IPS-20b (cell line): Measurements from ENCODE around the gene NDUFS2.

ENCODE experiments used
- H3K27ac ChIP-seq: one replicate; pipeline ENCODE4 v1.5.1; 2013; ENCODE audit warnings: low read length
- H3K27me3 ChIP-seq: 2 replicates; pipeline ENCODE4 v1.6.1; 2013; ENCODE audit warnings: mild to moderate bottlenecking, low read length, inconsistent platforms; ENCODE audit not compliant: insufficient read depth
- H3K36me3 ChIP-seq: 2 replicates; pipeline ENCODE4 v1.6.1; 2013; ENCODE audit warnings: low read depth, mild to moderate bottlenecking, inconsistent platforms, low read length, moderate library complexity; ENCODE audit not compliant: insufficient read depth
- H3K4me1 ChIP-seq: 2 replicates; pipeline ENCODE4 v1.6.1; 2013; ENCODE audit warnings: mild to moderate bottlenecking, control low read depth, inconsistent platforms, low read length, moderate library complexity; ENCODE audit not compliant: insufficient read depth
- H3K4me3 ChIP-seq: 2 replicates; pipeline ENCODE4 v1.5.1; 2013; ENCODE audit warnings: mild to moderate bottlenecking, low read length, inconsistent platforms
- H3K9ac ChIP-seq: 2 replicates; pipeline ENCODE4 v1.6.1; 2013; ENCODE audit warnings: low read depth, mild to moderate bottlenecking, inconsistent platforms, low read length, moderate library complexity
- H3K9me3 ChIP-seq: 2 replicates; pipeline ENCODE4 v1.6.1; 2013; ENCODE audit warnings: mild to moderate bottlenecking, low read depth, low read length, inconsistent platforms; ENCODE audit not compliant: insufficient read depth

Gene NDUFS2

GRCh38 chr1:161189036-161189435, 13.1 kb upstream of the NDUFS2 start:
- no peaks in the 10 kb centered on the region for H3K4me1 ChIP-seq
- H3K4me3 ChIP-seq: no peak overlapping the region

GRCh38 chr1:161190962-161191521, 11.1 kb upstream of the NDUFS2 start:
- H3K9me3 ChIP-seq: no peaks in the 10 kb centered on the region
- H3K27ac ChIP-seq: no peak overlapping the region
- no peaks in the 10 kb centered on the region for H3K4me1 ChIP-seq
- H3K4me3 ChIP-seq: no peak overlapping the region
- no peak overlapping the region for H3K9ac ChIP-seq
- no peaks in the 10 kb centered on the region; the same call in 1 of the 2 replicates for H3K36me3 ChIP-seq
- no peaks in the 10 kb centered on the region for H3K27me3 ChIP-seq

More at GRCh38 chr1:161189036-161189435, 13.1 kb upstream of the NDUFS2 start:
- no peaks in the 10 kb centered on the region; the same call in 1 of the 2 replicates for H3K36me3 ChIP-seq
- H3K9ac ChIP-seq: no peak overlapping the region
- no peaks in the 10 kb centered on the region for H3K27me3 ChIP-seq
- no peaks in the 10 kb centered on the region for H3K9me3 ChIP-seq
- no peak overlapping the region for H3K27ac ChIP-seq

- no peak overlapping the region for H3K9ac ChIP-seq
- no peaks in the 10 kb centered on the region for H3K27me3 ChIP-seq
- no peak overlapping the region for H3K27ac ChIP-seq
- no peaks in the 10 kb centered on the region for H3K9me3 ChIP-seq
- no peak overlapping the region for H3K4me3 ChIP-seq
- H3K36me3 ChIP-seq: no peaks in the 10 kb centered on the region; the same call in 1 of the 2 replicates
- H3K4me1 ChIP-seq: peaks cover 6% of the 10 kb centered on the region
Observed at GRCh38 chr1:161191971-161192370, 10.2 kb upstream of the NDUFS2 start.

GRCh38 chr1:161192476-161193465, 9.4 kb upstream of the NDUFS2 start:
- Histone ChIP-seq H3K36me3 (no peaks in the 10 kb centered on the region; the same call in 1 of the 2 replicates), H3K9me3 (no peaks in the 10 kb centered on the region), H3K9ac (no peak overlapping the region), H3K4me1 (peaks cover 12% of the 10 kb centered on the region), H3K4me3 (no peak overlapping the region), H3K27me3 (no peaks in the 10 kb centered on the region), H3K27ac (no peak overlapping the region)

- Histone ChIP-seq H3K9me3 (no peaks in the 10 kb centered on the region), H3K27me3 (no peaks in the 10 kb centered on the region), H3K27ac (no peak overlapping the region), H3K4me1 (peaks cover 18% of the 10 kb centered on the region), H3K36me3 (no peaks in the 10 kb centered on the region; the same call in 1 of the 2 replicates), H3K9ac (no peak overlapping the region), H3K4me3 (no peak overlapping the region)
Observed at GRCh38 chr1:161193561-161194235, 8.5 kb upstream of the NDUFS2 start.

GRCh38 chr1:161195171-161195570, 7.0 kb upstream of the NDUFS2 start:
- H3K9me3 ChIP-seq: no peaks in the 10 kb centered on the region
- H3K4me3 ChIP-seq: no peak overlapping the region
- no peak overlapping the region for H3K27ac ChIP-seq
- no peaks in the 10 kb centered on the region for H3K27me3 ChIP-seq
- no peaks in the 10 kb centered on the region; the same call in 1 of the 2 replicates for H3K36me3 ChIP-seq
- no peak overlapping the region for H3K9ac ChIP-seq
- peaks cover 31% of the 10 kb centered on the region for H3K4me1 ChIP-seq

GRCh38 chr1:161196111-161196510, 6.1 kb upstream of the NDUFS2 start:
- H3K36me3 ChIP-seq: no peaks in the 10 kb centered on the region; the same call in 1 of the 2 replicates
- H3K27me3 ChIP-seq: no peaks in the 10 kb centered on the region

GRCh38 chr1:161196521-161197451, 5.4 kb upstream of the NDUFS2 start:
- Histone ChIP-seq H3K27me3 (no peaks in the 10 kb centered on the region), H3K4me3 (peak overlapping the region; percentile 45; the same call in 1 of the 2 replicates), H3K9ac (peak overlapping the region; percentile 6; the same call in 1 of the 2 replicates), H3K4me1 (peaks cover 47% of the 10 kb centered on the region), H3K27ac (no peak overlapping the region), H3K36me3 (no peaks in the 10 kb centered on the region; the same call in 1 of the 2 replicates), H3K9me3 (no peaks in the 10 kb centered on the region)

More at GRCh38 chr1:161196111-161196510, 6.1 kb upstream of the NDUFS2 start:
- Histone ChIP-seq H3K9me3 (no peaks in the 10 kb centered on the region), H3K9ac (no peak overlapping the region; the same call in 1 of the 2 replicates), H3K4me1 (peaks cover 41% of the 10 kb centered on the region), H3K27ac (no peak overlapping the region), H3K4me3 (no peak overlapping the region)

- no peaks in the 10 kb centered on the region for H3K9me3 ChIP-seq
- H3K27me3 ChIP-seq: no peaks in the 10 kb centered on the region
- peak overlapping the region; percentile 6; the same call in 1 of the 2 replicates for H3K9ac ChIP-seq
- H3K4me1 ChIP-seq: peaks cover 47% of the 10 kb centered on the region
- H3K4me3 ChIP-seq: peak overlapping the region; percentile 45; the same call in 1 of the 2 replicates
- H3K27ac ChIP-seq: no peak overlapping the region
- H3K36me3 ChIP-seq: no peaks in the 10 kb centered on the region
Observed at GRCh38 chr1:161197560-161198193, 4.5 kb upstream of the NDUFS2 start.

GRCh38 chr1:161198194-161198896, 3.8 kb upstream of the NDUFS2 start:
- Histone ChIP-seq H3K36me3 (peaks cover under 1% of the 10 kb centered on the region; the same call in 1 of the 2 replicates), H3K9me3 (no peaks in the 10 kb centered on the region), H3K9ac (peak overlapping the region; percentile 40; the same call in 1 of the 2 replicates), H3K4me3 (peak overlapping the region; percentile 45; the same call in 1 of the 2 replicates), H3K27me3 (no peaks in the 10 kb centered on the region), H3K27ac (no peak overlapping the region), H3K4me1 (peaks cover 47% of the 10 kb centered on the region)
